PC-3 (cell line): Measurements from ENCODE around the gene MIB1.

Experiments
- CTCF ChIP-seq: fragments of 300-600 bp; sonication (generic); conservative IDR thresholded peaks from 2 replicates; pipeline ENCODE4 v1.5.1; 2017; ENCODE audit warnings: antibody characterized with exemption, low read depth, mild to moderate bottlenecking, low read length
- EZH2 ChIP-seq: fragments of 300-600 bp; sonication (generic); IDR thresholded peaks from one replicate; pipeline ENCODE4 v1.6.1; 2017; ENCODE audit warnings: antibody characterized with exemption, mild to moderate bottlenecking, low read length; ENCODE audit not compliant: unreplicated experiment

- TF ChIP-seq CTCF (no peak), EZH2 (no peak)
Observed at GRCh38 chr18:21889570-21889969, 149.0 kb downstream of the MIB1 start.
